NCI-H2081 treated with DMSO at 0.1 percent for 48 hours (cell line): ENCODE data around the gene TGM6.

ENCODE experiments used
- DNase-seq: peaks from one replicate; lab custom pipeline; 2025; lab: John Stamatoyannopoulos, UW

The TGM6 gene

DNA sequence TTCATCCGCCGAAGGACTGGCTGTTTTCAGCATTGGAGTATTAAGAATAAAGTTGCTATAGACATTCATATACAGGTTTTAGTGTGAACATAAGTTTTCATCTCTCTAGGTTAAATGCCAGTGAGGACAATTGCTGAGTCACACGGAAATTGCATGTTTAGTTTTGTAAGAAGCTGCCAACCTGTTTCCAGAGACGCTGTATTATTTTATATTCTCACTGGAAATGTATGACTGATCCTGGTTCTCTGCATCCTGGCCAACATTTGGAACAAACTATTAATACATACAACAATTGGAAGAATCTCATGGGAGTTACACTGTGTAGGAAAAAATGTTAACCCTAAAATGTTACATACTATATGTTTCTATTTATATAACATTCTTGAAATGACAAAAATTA, 16.7 kb upstream of the TGM6 start:
- no peak for DNase-seq

DNA sequence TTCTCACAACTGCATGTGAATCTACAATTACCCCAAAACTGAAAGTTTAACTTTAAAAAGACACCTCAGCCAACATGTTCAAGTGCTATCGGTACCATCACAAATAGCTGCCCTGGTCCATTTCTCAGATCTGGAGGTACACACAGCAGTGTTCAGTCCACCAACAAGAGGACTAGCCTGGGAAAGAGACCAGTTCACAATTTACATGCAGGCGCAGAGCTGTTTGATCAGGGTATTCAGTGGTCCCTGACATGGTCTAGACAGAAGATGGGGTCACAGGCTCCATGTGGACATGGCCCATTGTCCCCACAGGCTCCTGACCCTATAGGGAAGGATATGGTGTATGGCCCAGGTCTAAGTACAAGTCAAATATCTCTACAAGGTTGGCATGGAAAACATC, 15.6 kb upstream of the TGM6 start:
- DNase-seq: no peak

DNA sequence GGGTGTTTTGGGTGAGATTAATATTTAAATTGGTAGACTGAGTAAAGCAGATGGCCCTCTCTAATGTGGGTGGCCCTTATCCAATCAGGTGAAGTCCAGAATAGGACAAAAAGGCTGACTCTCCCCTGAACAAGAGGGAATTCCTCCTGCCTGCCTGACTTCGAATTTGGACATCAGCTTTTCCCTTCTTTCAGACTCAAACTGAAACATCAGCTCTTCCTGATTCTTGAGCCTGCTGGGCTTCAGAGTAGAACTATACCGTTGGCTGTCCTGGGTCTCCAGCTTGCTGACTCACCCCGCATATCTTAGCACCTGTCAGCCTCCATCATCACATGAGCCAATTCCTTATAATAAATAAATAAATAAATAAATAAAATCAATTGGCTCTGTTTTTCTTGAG, 15.0 kb upstream of the TGM6 start:
- DNase-seq: no peak

DNA sequence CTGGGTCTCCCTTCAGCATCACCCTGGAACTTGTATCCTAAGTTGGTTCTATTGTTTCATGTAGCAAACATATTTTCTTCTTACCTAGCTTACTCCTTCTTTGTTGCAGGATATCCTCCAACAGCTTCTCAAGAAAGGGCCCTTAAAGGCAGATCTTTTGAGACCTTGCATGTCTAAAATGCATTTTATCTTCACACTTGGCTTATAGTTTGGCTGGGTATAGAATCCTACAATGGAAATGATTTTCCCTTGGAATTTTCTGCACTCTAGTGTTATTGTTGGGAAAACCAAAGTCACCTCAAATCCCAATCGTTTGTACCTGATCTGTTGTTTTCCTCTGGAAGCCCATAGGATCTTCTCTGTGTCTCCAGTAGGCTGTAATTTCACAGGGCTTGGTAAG, 12.1 kb upstream of the TGM6 start:
- DNase-seq: no peak

DNA sequence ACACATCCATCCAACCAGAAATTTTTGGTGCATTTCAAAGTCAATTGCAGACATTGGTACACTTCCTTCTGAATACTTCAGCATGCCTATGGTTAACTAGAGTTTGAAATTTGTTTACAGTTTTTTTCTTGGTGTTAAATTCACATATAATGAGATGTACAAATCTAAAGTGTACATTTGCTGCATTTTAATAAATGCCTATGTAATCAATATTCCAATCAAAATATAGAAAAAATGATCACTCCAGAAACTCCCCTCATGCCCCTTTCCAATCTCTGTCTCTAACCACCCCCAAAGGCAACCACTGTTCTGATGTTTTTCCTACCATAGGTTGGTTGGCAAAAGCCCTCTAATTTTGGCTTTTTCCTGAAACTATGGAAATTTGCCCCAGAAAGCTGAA, 7.6 kb upstream of the TGM6 start:
- no peak for DNase-seq

DNA sequence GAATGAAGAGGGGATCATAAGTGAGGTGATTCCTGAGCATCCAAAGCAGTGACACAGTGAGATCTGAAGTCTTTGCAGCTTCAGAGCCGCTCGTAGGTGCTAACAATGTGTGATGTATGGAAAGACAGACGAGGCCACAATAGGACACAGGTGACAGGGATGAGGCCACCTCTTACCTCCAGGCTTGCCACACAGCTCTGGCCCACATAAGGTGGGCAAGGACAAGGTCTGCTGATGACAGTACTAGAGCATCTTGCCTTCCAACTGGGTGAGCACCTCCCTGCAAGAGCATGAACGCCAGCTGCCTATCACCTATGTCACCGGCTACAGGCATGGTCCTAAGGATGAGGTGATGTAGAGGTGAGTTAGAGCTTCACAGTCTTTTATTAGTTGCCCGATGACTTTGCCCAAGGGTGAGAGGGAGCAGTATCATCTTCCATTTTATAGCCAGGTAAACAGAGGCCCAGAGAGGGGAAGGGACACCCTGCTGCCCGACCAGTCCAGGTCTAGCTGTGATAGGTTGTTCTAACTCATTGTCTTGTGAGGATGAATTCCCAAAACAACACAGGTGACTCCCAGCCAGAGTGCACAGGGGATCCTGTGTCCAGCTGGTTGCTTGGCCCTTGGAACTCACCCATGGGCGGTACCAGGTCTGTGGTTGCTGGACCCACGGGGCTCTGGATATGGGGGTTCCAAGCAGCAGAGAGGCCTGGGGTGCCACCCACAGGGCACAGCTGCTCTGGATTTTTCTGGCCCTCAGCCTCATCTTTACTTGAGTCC, 6.2 kb upstream of the TGM6 start:
- DNase-seq: no peak

DNA sequence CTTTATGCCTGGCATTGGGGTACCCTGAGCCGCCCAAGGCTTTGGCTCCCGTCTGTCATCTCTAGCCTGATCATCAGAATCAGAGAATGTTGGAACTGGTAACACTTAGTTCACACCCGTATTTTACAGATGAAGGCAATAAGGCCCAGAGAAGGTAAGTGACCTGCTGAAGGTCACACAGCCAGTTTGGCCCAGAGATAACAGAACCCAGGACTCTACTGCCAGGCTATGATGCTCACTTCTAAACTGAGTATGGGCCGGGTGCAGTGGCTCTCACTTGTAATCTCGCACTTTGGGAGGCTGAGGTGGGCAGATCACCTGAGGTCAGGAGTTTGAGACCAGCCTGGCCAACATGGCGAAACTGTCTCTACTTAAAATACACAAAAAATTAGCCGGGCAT, 1.8 kb upstream of the TGM6 start:
- DNase-seq: no peak

DNA sequence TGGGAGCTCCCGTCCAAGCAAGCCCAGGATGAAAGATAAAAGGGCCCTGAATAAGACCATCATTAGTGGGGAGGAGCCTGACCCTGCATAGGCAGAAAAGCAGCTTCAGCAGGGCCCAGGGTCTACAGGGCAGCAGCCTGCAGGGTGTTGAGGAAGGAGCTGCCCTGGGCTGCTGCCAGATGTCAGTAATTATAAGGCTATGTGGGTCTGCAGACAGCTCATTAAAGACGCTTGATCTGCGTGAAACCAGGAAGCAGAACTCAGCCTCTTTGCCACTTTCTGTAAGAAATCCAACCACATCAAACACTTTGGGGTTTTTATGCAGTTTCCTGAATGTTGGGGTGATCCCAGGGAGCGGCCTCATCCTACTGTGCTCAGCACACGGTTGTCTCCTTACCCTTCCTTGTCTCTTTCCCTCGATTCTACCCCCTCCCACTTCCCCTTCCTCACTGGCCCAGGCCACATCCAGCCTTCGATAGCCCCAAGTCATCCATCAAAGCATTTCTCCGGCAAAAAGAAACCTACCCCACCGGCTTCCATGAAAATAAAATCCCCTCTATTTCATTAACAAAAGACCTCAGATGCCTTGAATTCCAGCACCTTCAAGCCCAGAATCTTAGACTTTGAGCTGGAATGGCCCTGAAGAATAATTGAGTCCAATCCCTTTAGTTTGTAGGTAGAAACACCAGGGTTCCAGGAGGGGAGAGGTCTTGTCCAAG, 1.0 kb upstream of the TGM6 start:
- DNase-seq: no peak

DNA sequence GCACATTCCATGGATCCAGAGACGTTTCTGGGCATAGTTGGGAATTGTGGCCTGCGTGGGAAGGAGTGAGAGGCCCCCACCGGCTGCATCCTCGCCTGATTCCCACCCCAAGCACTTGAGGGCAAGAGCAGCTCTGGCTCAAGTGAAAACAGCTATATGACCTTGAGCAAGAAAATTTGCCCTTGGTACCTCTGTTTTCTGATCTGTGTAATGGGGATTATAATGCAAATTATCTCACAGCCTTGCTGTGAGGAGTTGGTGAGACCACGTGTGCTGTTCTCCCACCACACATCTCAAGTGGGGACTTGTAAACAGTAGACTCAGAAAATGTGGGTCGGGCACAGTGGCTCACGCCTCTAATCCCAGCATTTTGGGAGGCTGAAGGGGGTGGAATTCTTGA, 602 bp downstream of the TGM6 start:
- no peak for DNase-seq

DNA sequence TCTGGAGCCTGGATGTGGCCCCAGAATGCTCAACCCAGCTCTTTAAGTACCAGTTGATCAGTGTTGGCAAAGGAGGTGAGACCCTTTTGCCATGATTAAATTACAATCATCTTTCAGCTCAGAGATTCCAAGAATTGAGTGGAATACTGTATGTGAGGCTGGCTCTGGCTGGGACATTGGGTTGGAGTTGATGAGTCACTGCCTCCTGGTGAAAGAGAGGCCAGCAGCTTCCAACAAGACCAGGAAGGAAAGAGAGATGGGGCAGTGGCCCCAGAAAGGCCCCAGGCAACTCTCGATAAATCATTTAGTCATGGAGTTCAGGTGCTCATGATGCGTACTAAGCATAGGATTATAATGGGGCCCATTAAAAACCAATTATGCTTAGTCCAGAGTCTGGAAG, 2.1 kb downstream of the TGM6 start:
- no peak for DNase-seq

DNA sequence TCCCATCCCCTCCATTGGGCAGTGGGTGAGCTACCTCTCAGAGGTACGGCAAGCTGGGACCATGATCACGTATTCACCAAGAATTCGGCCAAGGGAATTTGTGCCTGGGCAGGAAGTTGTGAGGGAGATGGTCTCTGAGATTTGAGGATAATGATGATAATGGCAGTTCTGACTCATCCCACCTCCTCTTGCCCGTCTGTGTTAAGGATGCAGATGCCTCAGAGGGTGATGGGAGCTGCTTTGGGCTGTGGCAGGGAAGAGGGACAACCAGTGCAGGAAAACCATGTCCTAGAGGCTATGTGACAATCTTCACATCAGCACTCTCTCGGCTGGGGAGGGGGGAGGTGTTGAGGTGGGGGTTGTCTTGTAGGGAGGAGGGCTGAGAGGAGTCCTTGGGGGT, 4.3 kb downstream of the TGM6 start:
- no peak for DNase-seq

DNA sequence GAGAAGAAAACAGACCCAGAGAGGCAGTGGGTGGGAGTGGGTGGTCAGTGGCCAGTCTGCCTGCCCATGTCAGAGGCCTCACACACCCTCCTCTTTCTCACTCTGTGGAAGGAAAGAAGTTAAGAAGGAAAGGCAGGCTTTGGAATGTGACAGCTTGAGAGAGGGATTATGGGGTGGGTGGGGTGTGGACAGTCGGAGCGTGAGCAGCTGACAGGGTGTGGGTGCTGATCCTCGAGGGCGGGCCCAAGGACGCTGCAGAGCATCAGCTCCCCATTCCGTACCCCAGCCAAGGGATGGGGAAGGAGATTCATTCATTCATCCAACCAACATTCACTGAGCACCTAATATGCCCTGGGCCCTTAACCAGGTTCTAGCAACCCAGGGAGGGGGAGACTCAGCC, 4.8 kb downstream of the TGM6 start:
- DNase-seq: no peak

DNA sequence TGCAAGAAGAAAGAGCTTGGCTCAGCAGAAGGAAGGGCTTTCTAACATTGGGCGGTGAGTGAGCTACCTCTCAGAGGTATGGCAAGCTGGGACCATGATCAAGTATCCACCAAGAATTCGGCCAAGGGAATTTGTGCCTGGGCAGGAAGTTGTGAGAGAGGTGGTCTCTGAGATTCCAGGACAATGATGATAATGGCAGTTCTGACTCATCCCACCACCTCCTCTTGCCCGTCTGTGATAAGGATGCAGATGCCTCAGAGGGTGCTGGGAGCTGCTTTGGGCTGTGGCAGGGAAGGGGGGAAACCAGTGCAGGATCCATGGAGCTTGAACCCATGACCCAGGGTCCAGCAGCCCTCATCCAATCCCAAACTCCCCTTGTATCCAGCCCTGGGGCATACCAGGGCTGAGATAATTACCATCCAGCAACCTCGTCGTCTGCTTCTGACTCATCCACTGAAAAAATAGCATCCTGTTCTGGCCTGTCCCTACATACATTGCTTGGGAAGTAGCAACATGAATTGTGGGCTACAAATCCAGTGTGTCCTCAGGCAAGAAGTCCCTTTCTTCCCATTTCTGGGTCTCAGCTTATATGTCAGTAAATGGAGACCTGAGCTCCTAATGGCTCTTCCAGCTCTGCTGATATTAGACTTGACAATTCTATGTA, 5.9 kb downstream of the TGM6 start:
- no peak for DNase-seq

DNA sequence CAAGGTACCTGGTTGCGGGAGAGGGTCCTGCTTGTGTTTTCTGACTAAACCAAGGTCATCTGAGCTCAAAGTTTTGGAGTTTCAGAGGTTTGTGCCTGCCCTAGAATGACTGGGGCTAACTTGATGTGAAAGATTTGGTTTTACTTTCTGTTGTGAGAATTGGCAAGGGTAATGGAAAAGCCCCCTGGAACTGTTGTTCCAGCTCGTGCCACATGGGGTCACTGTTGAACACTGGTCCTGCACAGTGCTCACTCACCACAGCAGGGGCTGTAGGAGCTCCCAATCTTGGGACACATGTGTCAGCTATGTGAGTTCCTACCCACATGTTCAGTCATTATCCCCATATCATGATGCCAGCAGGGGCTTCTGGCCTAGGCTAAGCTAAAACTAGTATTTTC, 6.5 kb downstream of the TGM6 start:
- DNase-seq: no peak

DNA sequence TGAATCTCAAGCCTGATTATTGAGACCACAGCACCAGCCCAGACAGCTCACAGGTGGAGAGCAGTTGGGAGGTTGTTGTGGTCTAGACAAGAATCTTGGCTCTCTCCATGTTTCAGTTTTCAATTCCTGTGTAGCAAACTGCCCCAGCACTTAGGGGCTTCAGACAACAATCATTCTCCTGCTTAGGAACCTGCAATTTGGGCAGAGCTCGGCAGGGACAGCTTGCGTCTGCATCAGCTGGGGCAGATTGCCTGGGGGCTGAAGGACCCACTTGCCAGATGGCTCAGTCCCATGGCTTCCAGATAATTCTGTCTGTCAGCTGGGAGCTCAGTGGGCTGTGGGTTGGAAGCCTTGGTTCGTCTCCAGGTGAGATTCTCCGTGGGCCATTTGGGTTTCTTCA, 6.9 kb downstream of the TGM6 start:
- DNase-seq: no peak

DNA sequence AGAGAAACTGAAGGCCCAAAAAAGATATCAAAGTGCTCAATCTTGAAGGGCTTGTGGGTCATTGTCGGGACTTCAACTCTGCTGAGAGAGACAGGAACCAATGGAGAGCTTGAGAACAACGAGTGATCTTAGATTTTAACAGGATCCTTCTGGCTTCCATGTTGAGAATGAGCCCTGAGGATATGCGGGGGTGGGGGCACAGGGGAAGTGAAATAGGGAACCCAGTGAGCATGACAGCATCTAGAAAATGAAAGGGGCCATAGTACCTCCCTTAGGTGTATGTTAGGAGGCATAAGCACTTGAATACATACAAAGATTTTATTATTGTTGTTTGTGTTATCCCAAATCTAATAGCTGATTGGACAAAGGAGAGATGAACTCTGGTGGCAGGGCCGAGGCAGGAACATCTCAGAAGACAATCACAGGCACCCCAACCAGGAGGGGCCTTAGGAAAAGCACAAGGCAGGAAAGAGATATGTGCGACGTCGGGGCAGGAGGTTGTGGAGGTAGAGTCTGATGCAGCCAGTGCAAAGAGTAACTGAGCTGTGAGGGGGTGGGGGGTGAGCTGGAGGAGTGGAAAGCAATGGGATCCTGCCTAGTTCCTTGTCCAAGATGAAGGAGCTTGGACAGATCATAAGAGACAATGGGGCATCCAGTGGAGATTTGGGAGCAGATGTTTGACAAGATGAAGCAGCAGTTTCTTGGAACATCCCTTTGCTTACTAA, 10.4 kb downstream of the TGM6 start:
- DNase-seq: no peak

DNA sequence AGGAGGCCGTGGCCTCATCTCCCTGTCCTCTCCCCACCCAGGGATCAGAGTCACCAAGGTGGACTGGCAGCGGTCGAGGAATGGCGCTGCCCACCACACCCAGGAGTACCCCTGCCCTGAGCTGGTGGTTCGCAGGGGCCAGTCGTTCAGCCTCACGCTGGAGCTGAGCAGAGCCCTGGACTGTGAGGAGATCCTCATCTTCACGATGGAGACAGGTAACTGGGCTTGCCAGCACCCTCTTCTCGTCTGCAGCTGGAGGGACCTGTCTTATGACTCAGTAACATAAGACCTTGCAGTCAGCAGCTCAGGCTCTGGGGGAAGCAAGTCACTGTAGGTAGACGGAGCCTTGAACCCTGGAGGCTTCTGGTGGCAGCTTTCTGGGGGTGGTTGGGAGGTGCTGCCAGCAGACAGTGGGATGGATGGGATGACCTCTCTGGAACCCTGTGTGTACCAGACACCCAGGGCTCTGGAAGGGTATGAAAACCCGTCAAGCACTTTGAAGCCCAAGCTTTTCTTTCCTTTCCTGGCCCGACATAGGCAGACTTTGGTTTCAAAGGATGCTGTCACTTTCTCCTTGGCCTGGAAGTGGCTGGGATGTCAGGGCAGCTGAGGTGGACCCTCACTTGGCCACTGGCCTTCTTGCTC, 13.8 kb downstream of the TGM6 start:
- no peak for DNase-seq

DNA sequence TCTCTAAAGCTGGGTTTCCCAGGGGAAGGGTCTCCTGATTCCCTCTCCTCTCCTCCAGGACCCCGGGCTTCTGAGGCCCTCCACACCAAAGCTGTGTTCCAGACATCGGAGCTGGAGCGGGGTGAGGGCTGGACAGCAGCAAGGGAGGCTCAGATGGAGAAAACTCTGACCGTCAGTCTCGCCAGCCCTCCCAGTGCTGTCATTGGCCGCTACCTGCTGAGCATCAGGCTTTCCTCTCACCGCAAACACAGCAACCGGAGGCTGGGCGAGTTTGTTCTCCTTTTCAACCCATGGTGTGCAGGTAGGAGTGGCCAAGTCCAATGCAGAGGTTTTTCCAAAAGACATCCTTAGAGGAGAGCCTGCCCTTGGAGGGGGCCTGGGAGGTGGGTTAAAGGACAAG, 14.4 kb downstream of the TGM6 start:
- DNase-seq: no peak

DNA sequence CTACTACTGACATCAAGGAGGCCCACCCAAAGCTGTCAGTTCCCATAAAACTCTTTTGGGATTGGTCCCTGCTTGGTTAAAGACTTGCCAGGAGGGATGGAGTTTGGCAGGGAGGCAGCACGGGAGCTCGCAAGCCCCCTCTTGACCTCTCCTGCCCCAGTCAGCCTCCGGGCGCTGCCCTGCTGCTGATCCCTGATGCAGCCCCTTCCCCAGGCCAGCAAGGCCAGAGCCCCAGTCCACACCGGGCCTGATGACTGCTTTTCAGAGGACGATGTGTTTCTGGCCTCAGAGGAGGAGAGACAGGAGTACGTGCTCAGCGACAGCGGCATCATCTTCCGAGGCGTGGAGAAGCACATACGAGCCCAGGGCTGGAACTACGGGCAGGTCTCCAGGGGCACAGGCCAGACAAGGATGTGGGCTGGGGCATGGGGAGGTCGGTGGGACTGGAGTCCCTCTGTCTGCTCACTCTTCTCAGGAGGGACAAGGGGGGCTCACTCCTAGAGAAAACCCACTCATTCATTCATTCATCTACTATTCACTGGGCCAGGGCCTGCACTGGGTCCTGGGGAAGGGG, 15.6 kb downstream of the TGM6 start:
- DNase-seq: no peak

DNA sequence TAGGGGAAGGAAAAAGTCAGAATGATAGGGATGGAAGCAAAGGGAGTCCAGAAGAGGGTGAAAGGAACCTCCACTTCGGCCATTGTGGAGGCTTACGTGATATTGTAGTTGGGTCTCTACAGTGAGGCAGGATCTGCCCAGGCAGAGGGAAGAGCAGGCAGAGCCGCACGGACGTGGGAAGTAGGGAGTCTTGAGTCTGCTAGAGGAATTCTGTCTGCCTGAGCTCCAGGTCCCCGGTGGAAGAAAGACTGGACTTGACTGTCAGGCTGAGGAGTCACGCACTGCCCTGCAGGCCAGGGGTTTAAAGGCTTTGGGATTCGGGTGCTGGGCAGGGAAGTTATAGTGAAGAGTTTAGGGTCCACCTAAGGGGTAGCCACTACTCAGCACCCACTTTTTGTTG, 16.4 kb downstream of the TGM6 start:
- no peak for DNase-seq

DNA sequence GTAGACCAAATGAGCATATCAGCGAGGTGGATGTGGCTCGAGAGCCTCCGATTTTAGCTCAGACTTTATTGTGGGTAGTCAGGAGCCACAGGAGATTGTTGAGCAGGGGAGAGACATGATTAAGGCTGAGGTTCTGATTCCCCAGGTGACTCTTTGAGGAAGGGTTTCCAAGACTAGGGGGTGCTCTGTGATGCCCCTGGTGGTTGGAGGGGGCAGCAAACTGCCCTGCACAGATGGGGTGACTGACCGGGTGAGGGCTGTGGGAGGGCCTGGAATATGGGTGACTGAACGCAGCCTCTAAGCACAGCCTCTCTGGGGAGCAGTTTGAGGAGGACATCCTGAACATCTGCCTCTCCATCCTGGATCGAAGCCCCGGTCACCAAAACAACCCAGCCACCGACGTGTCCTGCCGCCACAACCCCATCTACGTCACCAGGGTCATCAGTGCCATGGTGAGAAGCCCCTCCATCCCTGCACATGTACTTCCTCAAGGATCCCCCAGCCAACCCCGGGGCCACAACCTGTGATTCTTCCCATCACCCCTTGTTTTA, 17.0 kb downstream of the TGM6 start:
- DNase-seq: no peak

DNA sequence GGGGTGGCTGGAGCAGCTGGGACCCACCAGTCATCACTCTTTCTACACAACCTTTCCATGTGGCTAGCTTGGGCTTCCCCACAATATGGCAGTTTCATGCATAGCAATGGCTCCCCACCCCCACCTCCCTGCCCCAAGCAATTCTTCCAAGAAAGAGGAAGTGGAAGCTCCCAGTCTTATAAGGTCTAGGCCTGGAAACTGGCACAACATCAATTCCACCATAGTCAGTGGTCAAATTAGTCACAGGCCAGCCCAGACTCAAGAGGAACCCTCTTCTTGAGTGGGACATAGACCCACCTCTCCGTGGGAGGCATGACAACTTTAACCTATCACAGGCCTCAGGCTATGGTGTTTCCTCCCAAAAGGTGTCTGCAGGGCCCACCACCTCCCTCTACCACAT, 17.7 kb downstream of the TGM6 start:
- no peak for DNase-seq
